ENCODE results near the gene PVALB. TPM values are rescaled to one million over a fixed set of nuclear protein-coding genes. Genes with fewer than 3 reads are reported as not detected.
A peak's percentile ranks its signal among the peaks of the same experiment; 100 is the strongest.

Gene PVALB
- total RNA-seq, 1 donor from 2014 or later, result not detected

GRCh38 chr22:36860017-36860416, 43.2 kb upstream of the PVALB start:
- no peaks in the 10 kb centered on the region for H3K9me3 Mint-ChIP-seq (ENCODE audit: unreplicated experiment)
- no peaks in the 10 kb centered on the region for H3K4me1 Mint-ChIP-seq (ENCODE audit: unreplicated experiment)
- no peak overlapping the region for H3K4me3 Mint-ChIP-seq (ENCODE audit: unreplicated experiment)
- H3K27ac Mint-ChIP-seq (ENCODE audit: unreplicated experiment), result no peak overlapping the region
- H3K36me3 Mint-ChIP-seq (ENCODE audit: low read depth, unreplicated experiment), result no peaks in the 10 kb centered on the region
- TF ChIP-seq CTCF (IDR thresholded peaks at IDR 0.05; ENCODE audit: unreplicated experiment), result no peak
- no peak for DNase-seq (ENCODE audit: low spot score)
- peaks cover 6% of the 10 kb centered on the region for H3K27me3 Mint-ChIP-seq (ENCODE audit: unreplicated experiment)

- no peaks in the 10 kb centered on the region for H3K36me3 Mint-ChIP-seq (ENCODE audit: low read depth, unreplicated experiment)
- H3K27ac Mint-ChIP-seq (ENCODE audit: unreplicated experiment), result no peak overlapping the region
- peaks cover 6% of the 10 kb centered on the region for H3K27me3 Mint-ChIP-seq (ENCODE audit: unreplicated experiment)
- no peaks in the 10 kb centered on the region for H3K9me3 Mint-ChIP-seq (ENCODE audit: unreplicated experiment)
- no peaks in the 10 kb centered on the region for H3K4me1 Mint-ChIP-seq (ENCODE audit: unreplicated experiment)
- H3K4me3 Mint-ChIP-seq (ENCODE audit: unreplicated experiment), result no peak overlapping the region
- no peak for TF ChIP-seq CTCF (IDR thresholded peaks at IDR 0.05; ENCODE audit: unreplicated experiment)
- no peak for DNase-seq (ENCODE audit: low spot score)
These were observed 42.1 kb upstream of the PVALB start for GRCh38 chr22:36858966-36859365.

GRCh38 chr22:36858156-36858555, 41.3 kb upstream of the PVALB start:
- TF ChIP-seq CTCF (IDR thresholded peaks at IDR 0.05; ENCODE audit: unreplicated experiment), result no peak
- Mint-ChIP-seq H3K36me3 (ENCODE audit: low read depth, unreplicated experiment) (no peaks in the 10 kb centered on the region), H3K9me3 (ENCODE audit: unreplicated experiment) (no peaks in the 10 kb centered on the region), H3K27ac (ENCODE audit: unreplicated experiment) (no peak overlapping the region), H3K4me1 (ENCODE audit: unreplicated experiment) (no peaks in the 10 kb centered on the region), H3K27me3 (ENCODE audit: unreplicated experiment) (peaks cover 4% of the 10 kb centered on the region), H3K4me3 (ENCODE audit: unreplicated experiment) (no peak overlapping the region)
- no peak for DNase-seq (ENCODE audit: low spot score)

- Mint-ChIP-seq H3K4me1 (ENCODE audit: unreplicated experiment) (no peaks in the 10 kb centered on the region), H3K36me3 (ENCODE audit: low read depth, unreplicated experiment) (no peaks in the 10 kb centered on the region), H3K9me3 (ENCODE audit: unreplicated experiment) (no peaks in the 10 kb centered on the region), H3K27me3 (ENCODE audit: unreplicated experiment) (peaks cover 5% of the 10 kb centered on the region), H3K4me3 (ENCODE audit: unreplicated experiment) (no peak overlapping the region), H3K27ac (ENCODE audit: unreplicated experiment) (no peak overlapping the region)
- DNase-seq (ENCODE audit: low spot score), result no peak
- no peak for TF ChIP-seq CTCF (IDR thresholded peaks at IDR 0.05; ENCODE audit: unreplicated experiment)
These were observed 39.9 kb upstream of the PVALB start for GRCh38 chr22:36856792-36857135.

- Mint-ChIP-seq H3K36me3 (ENCODE audit: low read depth, unreplicated experiment) (no peaks in the 10 kb centered on the region), H3K9me3 (ENCODE audit: unreplicated experiment) (no peaks in the 10 kb centered on the region), H3K27me3 (ENCODE audit: unreplicated experiment) (peaks cover 5% of the 10 kb centered on the region), H3K27ac (ENCODE audit: unreplicated experiment) (no peak overlapping the region), H3K4me3 (ENCODE audit: unreplicated experiment) (no peak overlapping the region), H3K4me1 (ENCODE audit: unreplicated experiment) (no peaks in the 10 kb centered on the region)
- DNase-seq (ENCODE audit: low spot score), result peak; percentile 98
- peak; percentile 100 for TF ChIP-seq CTCF (IDR thresholded peaks at IDR 0.05; ENCODE audit: unreplicated experiment)
These were observed 39.4 kb upstream of the PVALB start for GRCh38 chr22:36856121-36856791.

Measured in endothelial cell (in vitro differentiated cells).